Measurements from ENCODE around the gene CCDC160. TPM values are rescaled to one million over a fixed set of nuclear protein-coding genes. Genes with fewer than 3 reads are reported as not detected.
"Not testable (repeated sequence)": the region's sequence is repeated elsewhere in the genome, so short reads cannot be mapped to it uniquely, and the experiment has no call there.

The CCDC160 gene
- total RNA-seq, 1 donor from 2014 or later = 0.38 TPM

- H3K27ac ChIP-seq = no peak overlapping the region
- no peak overlapping the region for H3K4me3 ChIP-seq
- no peaks in the 10 kb centered on the region for H3K9me3 ChIP-seq
- ATAC-seq (no peak), DNase-seq (no peak)
- intact Hi-C loops (cut with DNase I) = no loop called here
- no peaks in the 10 kb centered on the region for H3K27me3 ChIP-seq (ENCODE audit: low read depth)
- TF ChIP-seq, protein P1, sequence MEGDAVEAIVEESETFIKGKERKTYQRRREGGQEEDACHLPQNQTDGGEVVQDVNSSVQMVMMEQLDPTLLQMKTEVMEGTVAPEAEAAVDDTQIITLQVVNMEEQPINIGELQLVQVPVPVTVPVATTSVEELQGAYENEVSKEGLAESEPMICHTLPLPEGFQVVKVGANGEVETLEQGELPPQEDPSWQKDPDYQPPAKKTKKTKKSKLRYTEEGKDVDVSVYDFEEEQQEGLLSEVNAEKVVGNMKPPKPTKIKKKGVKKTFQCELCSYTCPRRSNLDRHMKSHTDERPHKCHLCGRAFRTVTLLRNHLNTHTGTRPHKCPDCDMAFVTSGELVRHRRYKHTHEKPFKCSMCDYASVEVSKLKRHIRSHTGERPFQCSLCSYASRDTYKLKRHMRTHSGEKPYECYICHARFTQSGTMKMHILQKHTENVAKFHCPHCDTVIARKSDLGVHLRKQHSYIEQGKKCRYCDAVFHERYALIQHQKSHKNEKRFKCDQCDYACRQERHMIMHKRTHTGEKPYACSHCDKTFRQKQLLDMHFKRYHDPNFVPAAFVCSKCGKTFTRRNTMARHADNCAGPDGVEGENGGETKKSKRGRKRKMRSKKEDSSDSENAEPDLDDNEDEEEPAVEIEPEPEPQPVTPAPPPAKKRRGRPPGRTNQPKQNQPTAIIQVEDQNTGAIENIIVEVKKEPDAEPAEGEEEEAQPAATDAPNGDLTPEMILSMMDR (IDR thresholded peaks at IDR 0.05) = no peak
- H3K4me1 ChIP-seq = no peaks in the 10 kb centered on the region
- H3K36me3 ChIP-seq = no peaks in the 10 kb centered on the region
These were observed 26.5 kb upstream of the CCDC160 start for GRCh38 chrX:134210465-134210864.

- intact Hi-C loops (cut with DNase I) = no loop called here
- no peak for ATAC-seq
- no peaks in the 10 kb centered on the region for H3K4me1 ChIP-seq
- TF ChIP-seq, protein P1 (IDR thresholded peaks at IDR 0.05) = no peak
- no peak overlapping the region for H3K27ac ChIP-seq
- no peaks in the 10 kb centered on the region for H3K9me3 ChIP-seq
- DNase-seq = no peak
- no peaks in the 10 kb centered on the region for H3K27me3 ChIP-seq (ENCODE audit: low read depth)
- H3K36me3 ChIP-seq = no peaks in the 10 kb centered on the region
- no peak overlapping the region for H3K4me3 ChIP-seq
These were observed 1.7 kb upstream of the CCDC160 start for GRCh38 chrX:134235236-134235635.

GRCh38 chrX:134238144-134238543 lies 1.2 kb downstream of the CCDC160 start:
- intact Hi-C loops (cut with DNase I); H3K27me3 ChIP-seq (ENCODE audit: low read depth); H3K27ac ChIP-seq; H3K4me3 ChIP-seq; ATAC-seq; H3K36me3 ChIP-seq; H3K9me3 ChIP-seq; H3K4me1 ChIP-seq; DNase-seq: not testable (repeated sequence)

GRCh38 chrX:134239016-134239415 lies 2.0 kb downstream of the CCDC160 start:
- Histone ChIP-seq H3K36me3 (no peaks in the 10 kb centered on the region), H3K9me3 (no peaks in the 10 kb centered on the region), H3K4me1 (no peaks in the 10 kb centered on the region), H3K4me3 (no peak overlapping the region), H3K27ac (no peak overlapping the region), H3K27me3 (ENCODE audit: low read depth) (no peaks in the 10 kb centered on the region)
- intact Hi-C loops (cut with DNase I) = no loop called here
- TF ChIP-seq, protein P1 (IDR thresholded peaks at IDR 0.05) = no peak
- DNase-seq = no peak
- ATAC-seq = no peak

- Histone ChIP-seq H3K4me1 (no peaks in the 10 kb centered on the region), H3K9me3 (no peaks in the 10 kb centered on the region), H3K27ac (no peak overlapping the region), H3K4me3 (no peak overlapping the region), H3K27me3 (ENCODE audit: low read depth) (no peaks in the 10 kb centered on the region), H3K36me3 (no peaks in the 10 kb centered on the region)
- TF ChIP-seq, protein P1 (IDR thresholded peaks at IDR 0.05) = no peak
- ATAC-seq = no peak
- intact Hi-C loops (cut with DNase I) = no loop called here
- DNase-seq = no peak
These were observed 3.2 kb downstream of the CCDC160 start for GRCh38 chrX:134240209-134240608.

DNA sequence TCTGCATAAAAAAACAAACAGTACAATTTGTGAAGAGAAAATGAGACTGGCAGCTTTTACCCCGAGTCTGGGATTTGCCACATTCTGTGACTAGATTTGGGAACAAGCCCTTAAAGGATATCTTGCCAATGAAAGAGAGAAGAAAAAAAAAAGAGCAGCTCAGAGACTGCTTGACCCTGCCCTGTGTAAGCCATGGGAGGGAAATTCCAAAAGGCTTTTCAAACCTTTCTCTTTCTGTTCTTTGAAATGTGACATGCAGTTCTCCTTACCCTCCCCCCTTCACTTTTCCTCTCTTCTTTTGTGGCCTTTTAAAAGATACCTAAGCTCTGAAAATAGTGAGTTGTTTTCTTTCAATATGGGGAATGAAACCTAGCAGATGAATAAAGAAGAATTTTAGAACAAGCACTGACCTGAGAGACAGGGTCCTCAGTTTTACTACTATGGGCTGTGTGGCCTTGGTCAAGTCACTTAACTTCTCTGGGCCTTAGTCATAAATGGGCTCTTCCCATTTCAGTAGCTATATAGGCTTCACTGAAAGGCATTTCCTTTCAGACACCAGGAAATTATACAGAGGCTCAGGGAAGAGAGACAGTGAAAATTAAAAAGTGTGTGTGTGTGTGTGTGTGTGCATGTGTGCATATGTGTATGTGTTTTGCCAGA lies 5.1 kb downstream of the CCDC160 start:
- H3K4me3 ChIP-seq = no peak overlapping the region
- H3K27me3 ChIP-seq (ENCODE audit: low read depth) = no peaks in the 10 kb centered on the region
- no peak for DNase-seq
- no peaks in the 10 kb centered on the region for H3K4me1 ChIP-seq
- ATAC-seq = no peak
- TF ChIP-seq, protein P1 (IDR thresholded peaks at IDR 0.05) = no peak
- no peaks in the 10 kb centered on the region for H3K9me3 ChIP-seq
- no peaks in the 10 kb centered on the region for H3K36me3 ChIP-seq
- intact Hi-C loops (cut with DNase I) = no loop called here
- no peak overlapping the region for H3K27ac ChIP-seq

All from lower lobe of right lung (tissue), 2 donors.